Measurements from ENCODE around the gene IKZF1. TPM values are rescaled to one million over a fixed set of nuclear protein-coding genes. Genes with fewer than 3 reads are reported as not detected.

IKZF1 gene
- polyA plus RNA-seq, 10 donors = 1.2 to 9.5 (median 2.2) TPM

GRCh38 chr7:50352751-50353150, 48.2 kb downstream of the IKZF1 start:
- no peak for DNase-seq

DNA sequence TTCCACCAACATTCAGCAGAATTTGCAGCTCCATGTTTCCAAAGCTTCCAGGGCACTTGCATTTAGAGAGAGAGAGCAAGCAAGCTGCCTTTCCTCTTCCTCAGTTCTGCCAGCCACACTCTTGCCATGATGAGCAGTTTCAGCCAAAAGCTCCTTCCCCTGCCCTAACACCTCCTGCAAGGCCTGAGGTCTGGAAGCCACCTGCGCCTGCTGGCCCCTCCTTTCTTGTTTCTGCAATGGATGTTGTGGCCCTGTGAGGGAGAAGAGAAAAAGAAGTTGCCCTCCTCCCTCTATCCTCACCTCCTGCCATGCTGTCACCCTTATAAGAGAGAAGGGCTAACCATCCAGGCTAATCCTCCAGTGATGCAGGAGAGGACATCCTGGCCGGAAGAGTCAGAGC, 48.7 kb downstream of the IKZF1 start:
- DNase-seq = no peak

- DNase-seq = no peak
Measured at GRCh38 chr7:50353894-50354595, 49.5 kb downstream of the IKZF1 start.

DNA sequence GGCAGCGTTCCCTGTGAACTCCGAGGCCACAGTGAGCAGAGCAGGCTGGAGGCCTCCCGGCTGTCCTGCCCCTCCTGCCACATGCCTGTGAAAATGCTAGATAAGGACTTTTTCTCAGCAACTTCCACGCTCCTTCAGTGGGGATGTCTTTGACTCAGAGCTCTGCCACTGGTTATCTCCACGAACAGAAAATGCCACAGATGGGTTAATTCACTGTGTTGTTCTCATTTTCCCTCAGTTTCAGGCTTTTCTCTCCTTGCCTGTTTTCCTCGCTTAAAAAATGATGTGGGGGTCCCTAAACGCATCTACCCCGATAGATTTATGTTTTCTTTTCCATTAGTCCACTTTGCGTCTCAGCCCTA, 51.3 kb downstream of the IKZF1 start:
- no peak for DNase-seq

DNA sequence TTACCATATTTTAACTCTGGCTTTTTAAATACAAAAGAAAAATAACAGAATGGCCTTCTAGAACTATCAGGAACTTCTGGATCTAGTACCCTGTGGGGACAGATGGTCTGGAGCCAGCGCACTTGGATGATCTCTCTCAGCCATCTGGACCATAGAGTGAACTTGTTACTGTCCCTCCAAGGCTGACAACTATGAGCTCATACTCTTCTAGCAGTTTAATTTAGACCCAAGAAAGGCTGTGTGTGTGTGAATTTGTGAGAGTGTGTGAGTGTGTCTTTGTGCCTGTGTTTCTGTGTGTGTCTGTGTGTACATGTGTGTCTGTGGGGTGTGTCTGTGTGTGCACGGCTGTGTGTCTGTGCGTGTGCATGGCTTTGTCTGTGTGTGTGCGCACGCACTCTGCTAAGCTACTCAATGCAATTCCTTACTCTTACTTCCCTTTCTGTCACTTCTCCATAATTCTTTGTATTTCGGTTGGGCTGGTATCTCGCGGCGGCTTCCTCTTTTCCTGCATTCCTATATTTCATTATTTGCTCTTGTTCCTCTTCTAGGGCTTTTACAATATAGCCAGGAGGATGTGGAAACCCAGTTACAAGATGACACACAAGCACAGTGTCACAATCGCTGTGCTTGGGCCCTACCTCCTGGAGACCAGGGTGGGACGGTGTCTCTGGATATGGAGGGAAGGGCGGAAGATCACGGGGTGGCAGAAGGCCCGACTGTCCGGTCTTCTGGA, 51.9 kb downstream of the IKZF1 start:
- peak in 1 of 3 donors; percentile 45 for DNase-seq

DNA sequence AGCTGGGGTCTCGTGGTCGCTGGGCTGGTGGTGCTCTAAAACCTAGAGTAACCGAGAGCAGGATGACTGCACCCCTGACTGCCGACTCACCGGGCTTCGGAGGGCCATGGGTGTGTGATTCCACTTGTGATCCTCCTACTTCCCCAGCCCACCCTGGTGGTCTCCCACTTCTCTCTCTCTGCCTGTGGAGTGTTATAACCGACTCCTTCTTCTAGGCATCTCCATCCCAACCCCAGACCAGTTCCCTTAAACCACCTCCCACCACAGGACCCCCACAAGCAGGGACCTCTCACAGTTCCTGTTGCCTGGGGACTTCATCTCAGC, 52.4 kb downstream of the IKZF1 start:
- DNase-seq = no peak

- no peak for DNase-seq
Measured at GRCh38 chr7:50357426-50357825, 52.9 kb downstream of the IKZF1 start.

DNA sequence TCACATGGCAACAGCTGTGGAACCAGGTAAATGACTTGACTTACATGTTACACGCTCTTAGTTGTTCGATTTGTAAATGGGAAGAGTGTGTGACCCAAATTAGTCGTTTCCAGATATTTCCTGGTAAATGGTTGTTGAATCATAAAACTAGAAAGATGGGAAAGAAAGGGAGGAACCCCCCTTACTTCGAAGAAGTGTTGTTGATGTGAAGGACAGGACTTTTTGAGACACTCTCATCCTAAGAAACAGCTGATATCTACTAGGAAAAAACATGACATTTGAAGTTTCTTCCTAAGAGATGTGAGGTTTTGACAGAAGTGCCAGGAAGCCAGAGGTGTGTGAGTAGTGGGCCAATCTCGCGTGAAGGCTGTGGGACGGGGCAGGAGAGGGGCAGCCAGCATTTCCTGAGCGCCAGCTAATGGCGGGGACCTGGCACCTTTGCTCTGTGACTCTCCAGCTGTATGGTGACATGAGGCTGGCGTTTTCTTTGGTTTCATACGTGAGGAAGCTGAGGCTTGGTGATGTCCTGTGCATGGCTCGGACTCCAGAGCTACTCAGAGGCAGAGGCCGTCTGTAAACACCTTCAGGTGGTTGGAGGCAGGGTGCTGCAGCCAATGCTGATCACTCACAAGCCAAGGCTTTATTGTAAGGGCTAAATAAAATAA, 53.7 kb downstream of the IKZF1 start:
- no peak for DNase-seq

DNA sequence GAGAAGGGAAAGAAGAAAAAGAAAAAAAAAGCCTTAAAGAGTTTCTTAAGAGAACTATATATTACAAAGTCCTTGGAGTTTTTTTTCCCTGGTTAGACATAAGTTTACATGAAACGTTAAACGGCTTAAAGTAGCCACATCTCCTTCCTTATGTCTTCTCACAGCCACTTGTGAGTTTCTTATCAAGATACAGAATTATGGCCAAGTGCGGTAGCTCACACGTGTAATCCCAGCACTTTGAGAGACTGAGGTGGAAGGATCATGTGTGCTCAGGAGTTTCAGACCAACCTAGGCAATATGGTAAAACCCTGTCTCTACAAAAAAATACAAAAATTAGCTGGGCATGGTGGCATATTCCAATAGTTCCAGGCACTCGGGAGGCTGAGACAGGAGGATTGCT, 54.3 kb downstream of the IKZF1 start:
- DNase-seq = no peak

- no peak for DNase-seq
Measured at GRCh38 chr7:50359258-50359994, 54.9 kb downstream of the IKZF1 start.

DNA sequence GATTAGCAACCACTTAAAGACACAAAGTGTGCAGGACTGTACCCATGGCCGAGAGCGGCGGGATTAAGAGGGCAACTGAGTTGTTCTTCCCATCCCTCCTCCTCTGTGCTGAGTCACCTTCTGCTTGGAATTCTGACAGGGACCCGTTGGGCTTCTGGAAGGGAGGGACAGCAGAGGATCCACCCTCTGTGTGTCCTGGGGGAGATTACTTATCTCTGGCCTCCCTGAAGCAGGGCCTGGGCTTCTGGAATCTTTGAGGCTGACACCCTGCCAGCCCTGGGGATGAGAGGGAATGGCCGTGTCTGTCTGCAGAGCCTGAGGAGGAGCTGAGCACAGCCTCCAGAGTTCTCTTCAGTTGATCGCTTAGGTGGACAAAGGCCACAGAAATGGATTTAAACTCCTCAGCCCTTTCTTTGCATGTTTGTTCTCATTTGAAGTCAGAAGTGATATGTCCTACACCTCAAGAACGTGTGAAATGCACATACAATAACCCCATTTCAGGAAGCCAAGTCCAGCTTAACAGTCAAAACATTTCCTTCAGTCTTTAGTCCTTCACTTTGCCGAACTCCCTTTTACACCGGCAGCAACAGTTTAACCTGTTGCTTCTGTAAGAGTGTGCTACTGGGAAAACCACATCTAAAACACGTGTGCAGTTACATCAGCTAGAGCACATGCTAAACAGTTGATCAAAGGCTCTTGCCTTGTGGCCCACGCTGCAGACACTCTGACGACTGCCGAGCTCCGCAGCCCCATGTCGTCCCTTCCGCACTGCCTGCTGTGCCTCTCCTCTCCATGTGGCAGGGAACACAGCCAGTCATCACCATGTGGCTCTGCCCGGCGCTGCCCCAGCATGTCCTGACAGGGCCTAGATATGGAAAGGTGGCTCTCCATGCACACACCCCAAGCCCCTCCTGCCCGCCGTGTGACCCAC, 55.7 kb downstream of the IKZF1 start:
- DNase-seq = no peak

DNA sequence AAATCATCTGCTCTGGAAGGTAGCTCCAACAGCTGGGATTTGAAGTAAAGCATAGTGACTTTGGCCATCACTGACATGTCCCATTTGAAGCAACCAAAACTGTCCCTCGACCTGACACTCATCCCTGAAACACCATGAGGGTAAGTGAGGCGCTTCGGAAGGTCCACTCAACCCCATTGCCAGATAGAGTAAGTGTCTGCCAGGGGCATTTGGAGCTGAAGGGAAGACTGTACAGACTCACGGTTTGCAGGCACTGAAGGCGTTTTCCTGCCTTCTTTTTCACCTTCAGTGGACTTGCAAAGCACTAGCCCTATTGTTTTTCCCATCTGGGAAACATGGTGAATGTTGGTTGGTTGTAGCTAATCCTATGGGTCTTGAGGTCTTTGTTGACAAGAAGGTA, 57.6 kb downstream of the IKZF1 start:
- DNase-seq = no peak

- DNase-seq = no peak
Measured at GRCh38 chr7:50362712-50363282, 58.3 kb downstream of the IKZF1 start.

- no peak for DNase-seq
Measured at GRCh38 chr7:50363327-50364060, 59.0 kb downstream of the IKZF1 start.

DNA sequence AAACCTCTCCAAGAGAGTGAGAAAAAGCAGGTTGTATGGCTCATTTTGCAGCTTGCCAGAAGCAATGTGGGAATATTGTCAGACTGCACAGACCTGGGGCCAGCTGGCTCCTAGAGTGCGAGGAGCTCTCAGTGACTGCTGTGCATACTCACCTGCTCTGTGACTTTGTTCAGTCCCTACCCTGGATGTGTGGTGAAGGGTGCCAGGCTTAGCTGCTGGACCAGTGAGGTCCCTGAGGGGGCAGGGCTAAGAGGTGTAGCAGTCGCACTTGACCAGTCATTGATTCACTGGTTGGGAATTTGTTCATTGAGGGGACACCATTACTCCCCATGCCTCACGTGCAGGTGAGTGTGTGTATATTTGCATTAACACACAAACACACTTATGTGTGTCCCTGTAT, 60.1 kb downstream of the IKZF1 start:
- no peak for DNase-seq

DNA sequence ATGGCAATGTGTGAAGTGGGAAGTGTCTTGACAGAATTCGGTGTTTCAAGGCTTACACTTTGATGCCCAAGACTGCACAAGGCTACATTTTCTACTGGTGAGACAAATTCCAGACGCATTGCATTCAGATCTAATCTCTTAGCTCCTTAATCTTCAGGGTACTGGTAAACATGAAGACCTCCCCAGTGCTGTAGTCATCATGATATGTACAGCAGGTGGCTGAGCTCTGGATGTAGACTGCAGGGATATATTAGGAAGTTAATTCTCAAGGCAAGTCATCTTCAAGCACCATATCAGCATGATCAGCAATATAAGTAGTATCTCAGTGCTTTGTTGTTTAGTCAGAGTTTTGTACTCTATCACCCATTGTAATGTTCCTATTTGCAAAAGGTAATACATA, 61.8 kb downstream of the IKZF1 start:
- no peak for DNase-seq

GRCh38 chr7:50367100-50367499, 62.6 kb downstream of the IKZF1 start:
- DNase-seq = no peak

- no peak for DNase-seq
Measured at GRCh38 chr7:50367570-50367969, 63.1 kb downstream of the IKZF1 start.

- DNase-seq = no peak
Measured at GRCh38 chr7:50368366-50368765, 63.9 kb downstream of the IKZF1 start.
